Endodermal cell (in vitro differentiated cells): ENCODE data around the gene IDI2. TPM values are rescaled to one million over a fixed set of nuclear protein-coding genes. Genes with fewer than 3 reads are reported as not detected.
"Not testable (repeated sequence)": the region's sequence is repeated elsewhere in the genome, so short reads cannot be mapped to it uniquely, and the experiment has no call there.

Experiments used
- DNase-seq: peaks from one replicate; pipeline ENCODE4 v3.0.0-alpha.2; 2017
- H3K27ac ChIP-seq: 2 replicates; pipeline ENCODE4 v1.5.1; 2013; ENCODE audit warnings: mild to moderate bottlenecking, low read depth, low read length, moderate library complexity
- H3K27me3 ChIP-seq: 2 replicates; pipeline ENCODE4 v1.6.1; 2013; ENCODE audit warnings: mild to moderate bottlenecking, low read length, moderate library complexity; ENCODE audit not compliant: insufficient read depth, control insufficient read depth, poor library complexity, severe bottlenecking
- H3K36me3 ChIP-seq: 2 replicates; pipeline ENCODE4 v1.7.0; 2013; ENCODE audit warnings: mild to moderate bottlenecking, low read length, moderate library complexity; ENCODE audit not compliant: control insufficient read depth, insufficient read depth
- H3K4me1 ChIP-seq: one replicate; pipeline ENCODE4 v1.7.0; 2013; ENCODE audit warnings: low read length; ENCODE audit not compliant: control insufficient read depth, insufficient read depth
- H3K4me3 ChIP-seq: 2 replicates; pipeline ENCODE4 v1.5.1; 2013; ENCODE audit warnings: mild to moderate bottlenecking, low read length, moderate library complexity
- H3K9ac ChIP-seq: 2 replicates; pipeline ENCODE4 v1.6.1; 2013; ENCODE audit warnings: mild to moderate bottlenecking, low read length, moderate library complexity; ENCODE audit not compliant: poor library complexity, severe bottlenecking; ENCODE audit errors: extremely low read depth
- H3K9me3 ChIP-seq: 2 replicates; pipeline ENCODE4 v1.6.1; 2013; ENCODE audit warnings: mild to moderate bottlenecking, low read length, moderate library complexity; ENCODE audit not compliant: control insufficient read depth
- H3K27ac Mint-ChIP-seq: 2 replicates; pipeline ENCODE4 v1.8.0; 2020; ENCODE audit warnings: mixed read lengths
- H3K27me3 Mint-ChIP-seq: 2 replicates; pipeline ENCODE4 v1.8.0; 2021; ENCODE audit warnings: mild to moderate bottlenecking, mixed read lengths; ENCODE audit not compliant: insufficient read depth
- H3K36me3 Mint-ChIP-seq: 2 replicates; pipeline ENCODE4 v1.8.0; 2020; ENCODE audit warnings: low read depth, mixed read lengths
- H3K4me1 Mint-ChIP-seq: 2 replicates; pipeline ENCODE4 v1.8.0; 2020; ENCODE audit warnings: mixed read lengths
- H3K4me3 Mint-ChIP-seq: 2 replicates; pipeline ENCODE4 v1.8.0; 2020; ENCODE audit warnings: mild to moderate bottlenecking, moderate library complexity, mixed read lengths
- H3K9me3 Mint-ChIP-seq: 2 replicates; pipeline ENCODE4 v1.8.0; 2020; ENCODE audit warnings: mild to moderate bottlenecking, mixed read lengths
- CTCF ChIP-seq: fragments of 200-600 bp; sonication (generic); conservative IDR thresholded peaks from 2 replicates; pipeline ENCODE4 v1.5.0; 2021; ENCODE audit warnings: antibody characterized with exemption, mild to moderate bottlenecking
- WGBS, 2 experiments: methylation state at CpG; one replicate each; pipeline versions ENCODE4 v1.1.5 to v1.1.7; 2013; ENCODE audit warnings: missing lambda C conversion rate in 2 of 2, mixed read lengths in 1 of 2; ENCODE audit not compliant: insufficient coverage in 1 of 2, insufficient read length in 1 of 2; 5-methylcytosine and 5-hydroxymethylcytosine counted together
- total RNA-seq, 2 donors: library from RNA; stranded (reverse); fragmentation: NEBNext Ultra II Directional in 1 of 2; extraction: Animal tissue kit (Norgen Biotek cat#: 25700) in 1 of 2; gene quantifications; 2 replicates in 1 of 2; 3 replicates in 1 of 2; pipeline ENCODE4 v1.2.1, GENCODE V29; 2021

Gene IDI2
- total RNA-seq, 2 donors from 2014 or later: not detected

DNA sequence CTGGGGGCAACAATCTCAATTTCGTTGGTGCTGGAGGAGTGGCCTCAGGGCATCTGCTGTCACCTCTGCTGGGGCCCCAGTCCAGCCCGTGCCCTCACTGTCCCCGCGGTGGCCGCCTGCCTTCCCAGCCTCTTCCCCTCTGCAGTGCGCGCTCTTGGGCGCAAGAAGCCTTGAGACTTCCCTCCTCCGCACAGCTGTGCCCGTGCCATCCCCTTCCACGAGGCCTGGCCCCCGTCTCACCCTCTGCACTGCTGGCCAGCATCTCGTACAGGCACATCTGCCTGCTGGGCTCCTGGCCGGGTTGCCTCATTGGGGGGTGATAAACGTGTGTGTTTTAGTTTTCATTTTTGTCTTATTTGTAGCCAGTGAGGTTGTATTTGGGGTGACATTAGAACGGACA is 14.0 kb downstream of the IDI2 start:
- no peaks in the 10 kb centered on the region for H3K4me1 Mint-ChIP-seq
- H3K36me3 Mint-ChIP-seq: peaks cover 83% of the 10 kb centered on the region
- no peaks in the 10 kb centered on the region for H3K4me1 ChIP-seq

GRCh38 chr10:1010703-1011102 is 15.0 kb downstream of the IDI2 start:
- no peak overlapping the region for H3K4me3 Mint-ChIP-seq
- H3K36me3 Mint-ChIP-seq: peaks cover 84% of the 10 kb centered on the region
- Histone ChIP-seq H3K4me1 (no peaks in the 10 kb centered on the region), H3K36me3 (peaks cover 89% of the 10 kb centered on the region), H3K4me3 (no peak overlapping the region), H3K27ac (no peak overlapping the region), H3K27me3 (no peaks in the 10 kb centered on the region), H3K9me3 (no peaks in the 10 kb centered on the region), H3K9ac (no peak overlapping the region)
- no peaks in the 10 kb centered on the region for H3K4me1 Mint-ChIP-seq
- H3K27ac Mint-ChIP-seq: no peak overlapping the region
- WGBS, 2 experiments: 90 to 92% methylated on average over 4 to 7 of the region's 7 CpGs
- H3K27me3 Mint-ChIP-seq: no peaks in the 10 kb centered on the region
- no peaks in the 10 kb centered on the region for H3K9me3 Mint-ChIP-seq
- DNase-seq: peak; percentile 47
- no peak for TF ChIP-seq CTCF

More for the DNA sequence above, 14.0 kb downstream of the IDI2 start:
- no peak for TF ChIP-seq CTCF
- Histone ChIP-seq H3K4me3 (no peak overlapping the region), H3K27ac (no peak overlapping the region), H3K27me3 (no peaks in the 10 kb centered on the region), H3K9me3 (no peaks in the 10 kb centered on the region), H3K9ac (no peak overlapping the region), H3K36me3 (peaks cover 89% of the 10 kb centered on the region)
- no peaks in the 10 kb centered on the region for H3K27me3 Mint-ChIP-seq
- peak; percentile 35 for DNase-seq
- no peak overlapping the region for H3K4me3 Mint-ChIP-seq
- H3K9me3 Mint-ChIP-seq: no peaks in the 10 kb centered on the region
- H3K27ac Mint-ChIP-seq: no peak overlapping the region
- 89 to 97% methylated on average over 7 to 16 of the region's 16 CpGs for WGBS, 2 experiments

GRCh38 chr10:1009947-1010346 is 15.7 kb downstream of the IDI2 start:
- not testable (repeated sequence) for H3K9ac ChIP-seq, H3K27ac ChIP-seq, H3K9me3 ChIP-seq, H3K4me1 ChIP-seq, H3K27ac Mint-ChIP-seq, H3K9me3 Mint-ChIP-seq, H3K27me3 Mint-ChIP-seq, H3K4me1 Mint-ChIP-seq, H3K4me3 ChIP-seq, H3K4me3 Mint-ChIP-seq, H3K27me3 ChIP-seq
- H3K36me3 Mint-ChIP-seq: peaks cover 88% of the 10 kb centered on the region
- DNase-seq: peak; percentile 23
- WGBS, 2 experiments: 78 to 88% methylated on average over 3 to 7 of the region's 8 CpGs
- peaks cover 91% of the 10 kb centered on the region for H3K36me3 ChIP-seq

DNA sequence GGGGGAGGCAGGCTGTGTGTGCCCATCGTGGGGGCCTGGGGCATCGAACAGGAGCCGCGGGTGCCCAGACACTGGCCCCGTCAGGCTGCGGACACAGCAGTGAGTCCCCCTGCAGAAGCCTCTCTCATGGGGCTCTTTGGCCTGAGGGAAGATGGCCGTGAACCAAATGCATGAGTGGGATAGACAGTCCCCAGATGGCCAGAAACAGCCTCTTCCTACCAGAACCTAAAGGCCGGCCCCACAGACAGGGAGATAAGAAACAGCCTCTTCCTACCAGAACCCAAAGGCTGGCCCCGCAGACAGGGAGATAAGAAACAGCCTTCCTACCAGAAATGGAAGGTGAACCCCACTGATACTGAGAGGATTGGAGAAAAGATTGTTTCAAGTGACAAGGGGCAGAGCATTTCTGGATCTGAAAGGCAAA is 16.6 kb downstream of the IDI2 start:
- Histone ChIP-seq H3K4me3 (no peak overlapping the region), H3K27ac (no peak overlapping the region), H3K27me3 (no peaks in the 10 kb centered on the region), H3K4me1 (no peaks in the 10 kb centered on the region), H3K9me3 (no peaks in the 10 kb centered on the region), H3K9ac (no peak overlapping the region), H3K36me3 (peaks cover 91% of the 10 kb centered on the region)
- Mint-ChIP-seq H3K9me3 (no peaks in the 10 kb centered on the region), H3K4me3 (no peak overlapping the region), H3K27ac (no peak overlapping the region), H3K36me3 (peaks cover 85% of the 10 kb centered on the region), H3K27me3 (no peaks in the 10 kb centered on the region), H3K4me1 (no peaks in the 10 kb centered on the region)
- 96 to 97% methylated on average over 5 to 9 of the region's 9 CpGs for WGBS, 2 experiments
- no peak for DNase-seq
- no peak for TF ChIP-seq CTCF
